Progenitor cell of endocrine pancreas (in vitro differentiated cells): ENCODE data around the gene DNAJC19. TPM values are rescaled to one million over a fixed set of nuclear protein-coding genes. Genes with fewer than 3 reads are reported as not detected.

Experiments used
- DNase-seq: peaks from one replicate; pipeline ENCODE4 v3.0.0; 2021; ENCODE audit warnings: low spot score; ENCODE audit not compliant: unreplicated experiment
- H3K27ac Mint-ChIP-seq: 2 replicates; pipeline ENCODE4 v1.8.0; 2021; ENCODE audit warnings: mild to moderate bottlenecking, moderate library complexity, mixed read lengths
- H3K27me3 Mint-ChIP-seq: 2 replicates; pipeline ENCODE4 v1.8.0; 2021; ENCODE audit warnings: mixed read lengths
- H3K36me3 Mint-ChIP-seq: 2 replicates; pipeline ENCODE4 v1.8.0; 2022; ENCODE audit warnings: mixed read lengths; ENCODE audit not compliant: insufficient read depth
- H3K4me1 Mint-ChIP-seq: 2 replicates; pipeline ENCODE4 v1.8.0; 2021; ENCODE audit warnings: low read depth, mixed read lengths
- H3K4me3 Mint-ChIP-seq: 2 replicates; pipeline ENCODE4 v1.8.0; 2021; ENCODE audit warnings: low read depth, mild to moderate bottlenecking, moderate library complexity, mixed read lengths
- H3K9me3 Mint-ChIP-seq: 2 replicates; pipeline ENCODE4 v1.8.0; 2021; ENCODE audit warnings: low read depth, mixed read lengths
- CTCF ChIP-seq: fragments of 200-600 bp; sonication (generic); IDR thresholded peaks from one replicate; pipeline ENCODE4 v1.5.0; 2021; ENCODE audit warnings: antibody characterized with exemption, mild to moderate bottlenecking; ENCODE audit not compliant: unreplicated experiment
- total RNA-seq: library from RNA; stranded (reverse); gene quantifications from 2 replicates; pipeline ENCODE4 v1.2.1, GENCODE V29; 2021

DNAJC19 gene
- total RNA-seq, 1 donor from 2014 or later = 56.6 TPM

- TF ChIP-seq CTCF = no peak
- no peak for DNase-seq
- Mint-ChIP-seq H3K27ac (no peak overlapping the region), H3K4me3 (no peak overlapping the region), H3K27me3 (no peaks in the 10 kb centered on the region), H3K9me3 (no peaks in the 10 kb centered on the region), H3K36me3 (peaks cover 15% of the 10 kb centered on the region), H3K4me1 (peaks cover 5% of the 10 kb centered on the region)
Measured at GRCh38 chr3:180934638-180935037, 54.9 kb downstream of the DNAJC19 start.

Other genes with a start within 250 kb of the DNAJC19 start
- 213 and 216 TPM in 2 replicates for gene FXR1, start 77.1 kb downstream of the DNAJC19 start, total RNA-seq